Measurements from ENCODE around the gene PCDH9. TPM values are rescaled to one million over a fixed set of nuclear protein-coding genes. Genes with fewer than 3 reads are reported as not detected.

PCDH9 gene
- total RNA-seq, 2 donors from 2014 or later = 0.95 to 1.8 TPM

DNA sequence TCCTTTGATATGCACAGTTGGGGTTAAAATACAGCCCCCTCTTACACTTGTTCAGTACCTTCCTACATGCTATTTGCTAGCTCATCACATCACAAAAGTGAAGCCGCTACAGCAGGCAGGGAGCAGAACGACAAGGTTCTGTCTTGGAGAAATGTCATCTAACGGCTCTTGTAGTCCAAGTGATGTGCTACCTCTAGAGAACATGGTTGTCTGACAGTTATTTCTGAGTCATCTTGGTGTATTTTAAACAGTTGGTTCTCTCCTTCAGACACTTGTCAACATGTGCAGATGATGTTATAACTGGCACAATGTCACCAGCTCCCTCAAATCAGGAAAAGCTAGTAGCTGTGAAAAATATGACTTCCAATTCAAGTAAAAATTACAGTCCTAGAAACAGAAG, 865.0 kb downstream of the PCDH9 start:
- peaks cover 5% of the 10 kb centered on the region for H3K36me3 Mint-ChIP-seq (ENCODE audit: low read depth)
- no peaks in the 10 kb centered on the region for H3K27me3 Mint-ChIP-seq (ENCODE audit: insufficient read depth)
- no peaks in the 10 kb centered on the region for H3K4me1 ChIP-seq (ENCODE audit: control insufficient read depth, insufficient read depth, low read length)
- no peaks in the 10 kb centered on the region for H3K27me3 ChIP-seq (ENCODE audit: control insufficient read depth, insufficient read depth, low read length, poor library complexity, severe bottlenecking)
- WGBS, 2 experiments (ENCODE audit: insufficient coverage in 1 of 2, insufficient read length in 1 of 2) = 88 to 97% methylated on average over 3 of the region's 3 CpGs
- DNase-seq = no peak
- H3K27ac Mint-ChIP-seq = no peak overlapping the region
- TF ChIP-seq, protein P1, sequence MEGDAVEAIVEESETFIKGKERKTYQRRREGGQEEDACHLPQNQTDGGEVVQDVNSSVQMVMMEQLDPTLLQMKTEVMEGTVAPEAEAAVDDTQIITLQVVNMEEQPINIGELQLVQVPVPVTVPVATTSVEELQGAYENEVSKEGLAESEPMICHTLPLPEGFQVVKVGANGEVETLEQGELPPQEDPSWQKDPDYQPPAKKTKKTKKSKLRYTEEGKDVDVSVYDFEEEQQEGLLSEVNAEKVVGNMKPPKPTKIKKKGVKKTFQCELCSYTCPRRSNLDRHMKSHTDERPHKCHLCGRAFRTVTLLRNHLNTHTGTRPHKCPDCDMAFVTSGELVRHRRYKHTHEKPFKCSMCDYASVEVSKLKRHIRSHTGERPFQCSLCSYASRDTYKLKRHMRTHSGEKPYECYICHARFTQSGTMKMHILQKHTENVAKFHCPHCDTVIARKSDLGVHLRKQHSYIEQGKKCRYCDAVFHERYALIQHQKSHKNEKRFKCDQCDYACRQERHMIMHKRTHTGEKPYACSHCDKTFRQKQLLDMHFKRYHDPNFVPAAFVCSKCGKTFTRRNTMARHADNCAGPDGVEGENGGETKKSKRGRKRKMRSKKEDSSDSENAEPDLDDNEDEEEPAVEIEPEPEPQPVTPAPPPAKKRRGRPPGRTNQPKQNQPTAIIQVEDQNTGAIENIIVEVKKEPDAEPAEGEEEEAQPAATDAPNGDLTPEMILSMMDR (conservative IDR thresholded peaks at IDR 0.05) = no peak
- H3K9ac ChIP-seq (ENCODE audit: extremely low read depth, low read length, poor library complexity, severe bottlenecking) = no peak overlapping the region
- H3K36me3 ChIP-seq (ENCODE audit: control insufficient read depth, insufficient read depth, low read length) = no peaks in the 10 kb centered on the region
- H3K4me1 Mint-ChIP-seq = peaks cover 2% of the 10 kb centered on the region
- peaks cover 10% of the 10 kb centered on the region for H3K9me3 ChIP-seq (ENCODE audit: control insufficient read depth, low read length)
- no peak overlapping the region for H3K27ac ChIP-seq (ENCODE audit: low read depth, low read length)
- H3K9me3 Mint-ChIP-seq = peaks cover 6% of the 10 kb centered on the region
- H3K4me3 Mint-ChIP-seq = no peak overlapping the region
- H3K4me3 ChIP-seq (ENCODE audit: low read length) = no peak overlapping the region

DNA sequence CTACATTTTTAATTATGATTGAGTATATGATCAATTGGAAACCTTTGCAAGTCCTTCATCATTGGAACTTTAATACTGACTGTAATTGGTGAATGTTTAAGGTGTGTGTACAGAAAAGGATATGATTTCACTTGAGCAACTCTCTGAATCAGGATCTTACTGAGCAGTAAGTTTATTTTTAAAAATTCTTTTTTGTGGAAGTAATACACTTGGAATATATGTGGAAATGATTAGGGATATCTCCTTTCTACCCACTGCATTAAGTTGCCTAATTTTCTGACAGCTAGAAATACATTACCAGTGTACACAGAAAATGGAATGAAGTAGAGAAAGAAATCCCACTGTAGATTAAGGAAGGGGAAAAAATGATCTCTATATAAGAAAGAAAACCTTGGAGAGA, 865.8 kb downstream of the PCDH9 start:
- no peak overlapping the region for H3K27ac Mint-ChIP-seq
- Histone ChIP-seq H3K27ac (ENCODE audit: low read depth, low read length) (no peak overlapping the region), H3K27me3 (ENCODE audit: control insufficient read depth, insufficient read depth, low read length, poor library complexity, severe bottlenecking) (no peaks in the 10 kb centered on the region), H3K9me3 (ENCODE audit: control insufficient read depth, low read length) (peaks cover 9% of the 10 kb centered on the region), H3K4me3 (ENCODE audit: low read length) (no peak overlapping the region), H3K36me3 (ENCODE audit: control insufficient read depth, insufficient read depth, low read length) (no peaks in the 10 kb centered on the region), H3K4me1 (ENCODE audit: control insufficient read depth, insufficient read depth, low read length) (no peaks in the 10 kb centered on the region), H3K9ac (ENCODE audit: extremely low read depth, low read length, poor library complexity, severe bottlenecking) (no peak overlapping the region)
- TF ChIP-seq, protein P1 (conservative IDR thresholded peaks at IDR 0.05) = no peak
- no peak overlapping the region for H3K4me3 Mint-ChIP-seq
- DNase-seq = no peak
- H3K4me1 Mint-ChIP-seq = peaks cover under 1% of the 10 kb centered on the region
- peaks cover 5% of the 10 kb centered on the region for H3K36me3 Mint-ChIP-seq (ENCODE audit: low read depth)
- peaks cover 6% of the 10 kb centered on the region for H3K9me3 Mint-ChIP-seq
- H3K27me3 Mint-ChIP-seq (ENCODE audit: insufficient read depth) = no peaks in the 10 kb centered on the region

DNA sequence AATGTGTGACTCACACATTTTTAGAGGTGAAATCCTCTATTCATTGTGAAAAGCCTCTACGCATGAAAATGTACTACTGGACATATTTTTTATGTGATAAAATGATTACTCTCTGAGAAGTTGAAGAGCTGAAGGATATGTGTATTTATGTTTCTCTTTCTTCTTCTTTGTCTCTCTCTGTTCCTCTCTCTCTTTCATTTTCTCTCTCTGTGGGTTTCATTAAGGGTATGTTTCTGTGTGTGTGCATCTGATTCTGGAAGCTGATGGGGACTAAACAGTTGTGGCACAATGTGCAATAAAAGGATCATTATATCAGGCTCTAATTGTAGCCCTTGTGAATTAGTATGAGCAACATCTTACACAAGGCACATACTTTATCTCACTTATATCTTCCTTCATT, 867.7 kb downstream of the PCDH9 start:
- Histone ChIP-seq H3K36me3 (ENCODE audit: control insufficient read depth, insufficient read depth, low read length) (no peaks in the 10 kb centered on the region), H3K9ac (ENCODE audit: extremely low read depth, low read length, poor library complexity, severe bottlenecking) (no peak overlapping the region), H3K4me1 (ENCODE audit: control insufficient read depth, insufficient read depth, low read length) (no peaks in the 10 kb centered on the region), H3K27ac (ENCODE audit: low read depth, low read length) (no peak overlapping the region), H3K27me3 (ENCODE audit: control insufficient read depth, insufficient read depth, low read length, poor library complexity, severe bottlenecking) (no peaks in the 10 kb centered on the region), H3K9me3 (ENCODE audit: control insufficient read depth, low read length) (no peaks in the 10 kb centered on the region), H3K4me3 (ENCODE audit: low read length) (no peak overlapping the region)
- Mint-ChIP-seq H3K27ac (no peak overlapping the region), H3K27me3 (ENCODE audit: insufficient read depth) (no peaks in the 10 kb centered on the region), H3K9me3 (peaks cover 2% of the 10 kb centered on the region), H3K36me3 (ENCODE audit: low read depth) (peaks cover under 1% of the 10 kb centered on the region), H3K4me3 (no peak overlapping the region), H3K4me1 (no peaks in the 10 kb centered on the region)
- TF ChIP-seq, protein P1 (conservative IDR thresholded peaks at IDR 0.05) = no peak
- 100% methylated on average over 1 of the region's 1 CpG; no CpG with 5 or more reads in 1 of the 2 experiments for WGBS, 2 experiments (ENCODE audit: insufficient coverage in 1 of 2, insufficient read length in 1 of 2)
- DNase-seq = no peak
